Measurements from ENCODE around the gene OPN5.

OPN5 gene

GRCh38 chr6:47766445-47766844, 15.4 kb upstream of the OPN5 start:
- DNase-seq (ENCODE audit: low spot score) = no peak
- TF ChIP-seq CTCF (IDR thresholded peaks at IDR 0.05; ENCODE audit: extremely low read depth, insufficient read depth, missing control alignments) = no peak
- in situ Hi-C loops (cut with MboI; ENCODE audit: low pct_unique_long_range_greater_than_20kb, low sequenced_read_pairs, unreplicated experiment) = no loop called here

DNA sequence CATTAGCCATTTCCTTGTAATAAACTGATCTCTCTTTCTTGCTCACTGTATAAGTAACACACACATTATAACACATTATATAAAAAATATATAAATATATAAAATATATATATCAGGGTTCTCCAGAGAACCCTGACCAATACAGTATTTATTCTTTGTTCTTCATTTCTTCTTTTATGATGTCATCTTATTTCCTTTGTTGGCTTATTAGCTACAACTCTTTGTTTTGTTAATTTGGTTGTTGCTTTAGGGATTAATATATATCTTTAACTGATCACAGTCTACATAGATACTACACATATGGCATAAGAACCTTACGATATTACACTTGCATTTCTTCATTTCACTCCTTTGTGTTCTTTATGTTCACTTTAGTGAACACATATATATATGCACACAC, 14.7 kb upstream of the OPN5 start:
- no peak for TF ChIP-seq CTCF (IDR thresholded peaks at IDR 0.05; ENCODE audit: extremely low read depth, insufficient read depth, missing control alignments)
- no peak for DNase-seq (ENCODE audit: low spot score)
- in situ Hi-C loops (cut with MboI; ENCODE audit: low pct_unique_long_range_greater_than_20kb, low sequenced_read_pairs, unreplicated experiment) = no loop called here

GRCh38 chr6:47769982-47770381, 11.8 kb upstream of the OPN5 start:
- in situ Hi-C loops (cut with MboI; ENCODE audit: low pct_unique_long_range_greater_than_20kb, low sequenced_read_pairs, unreplicated experiment) = no loop called here
- TF ChIP-seq CTCF (IDR thresholded peaks at IDR 0.05; ENCODE audit: extremely low read depth, insufficient read depth, missing control alignments) = no peak
- no peak for DNase-seq (ENCODE audit: low spot score)

DNA sequence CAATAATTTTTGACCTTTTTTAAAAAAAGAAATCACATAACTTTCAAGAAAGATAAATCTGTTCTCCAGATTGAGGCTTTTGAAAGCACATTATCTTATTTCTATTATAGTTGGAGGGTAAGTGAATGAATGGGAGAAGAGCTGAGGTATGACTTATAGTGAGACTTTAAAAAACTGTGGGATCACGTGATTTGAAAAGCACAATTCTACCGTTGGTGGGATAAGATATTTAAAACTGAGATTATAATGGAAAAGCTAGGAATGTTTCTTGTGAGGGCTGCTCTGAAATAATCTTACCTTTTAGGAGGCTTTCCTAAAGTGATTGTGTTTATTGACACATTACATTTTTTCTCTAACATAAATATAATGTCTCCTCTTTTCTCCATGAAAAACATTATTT, 9.5 kb upstream of the OPN5 start:
- TF ChIP-seq CTCF (IDR thresholded peaks at IDR 0.05; ENCODE audit: extremely low read depth, insufficient read depth, missing control alignments) = no peak
- in situ Hi-C loops (cut with MboI; ENCODE audit: low pct_unique_long_range_greater_than_20kb, low sequenced_read_pairs, unreplicated experiment) = no loop called here
- DNase-seq (ENCODE audit: low spot score) = no peak

GRCh38 chr6:47773005-47773404, 8.8 kb upstream of the OPN5 start:
- TF ChIP-seq CTCF (IDR thresholded peaks at IDR 0.05; ENCODE audit: extremely low read depth, insufficient read depth, missing control alignments) = no peak
- no peak for DNase-seq (ENCODE audit: low spot score)
- in situ Hi-C loops (cut with MboI; ENCODE audit: low pct_unique_long_range_greater_than_20kb, low sequenced_read_pairs, unreplicated experiment) = no loop called here

- peak; percentile 61 for TF ChIP-seq CTCF (IDR thresholded peaks at IDR 0.05; ENCODE audit: extremely low read depth, insufficient read depth, missing control alignments)
- in situ Hi-C loops (cut with MboI; ENCODE audit: low pct_unique_long_range_greater_than_20kb, low sequenced_read_pairs, unreplicated experiment) = loop anchor here (25.0 kb wide), 1 partner anchor 1632 kb away; no protein-coding TSS in a partner anchor
- DNase-seq (ENCODE audit: low spot score) = peak; percentile 38
Observed at GRCh38 chr6:47780510-47781356, 1.1 kb upstream of the OPN5 start.
